Activated naive CD8-positive, alpha-beta T cell treated with anti-CD3 and anti-CD28 coated beads, Interleukin-2, amount 50 U/mL, for 24 hours (primary cell): ENCODE results near the gene CDR2L.
A peak's percentile ranks its signal among the peaks of the same experiment; 100 is the strongest.
"Not testable (repeated sequence)": the region's sequence is repeated elsewhere in the genome, so short reads cannot be mapped to it uniquely, and the experiment has no call there.

Experiments used
- ATAC-seq: fragments of 150-1000 bp; cut with Tn5 transposase; one replicate; pipeline ENCODE4 v1.10.0; 2021
- DNase-seq: peaks from one replicate; pipeline ENCODE4 v3.0.0; 2021
- H3K27ac Mint-ChIP-seq: one replicate; pipeline ENCODE4 v1.8.0; 2021; ENCODE audit warnings: mild to moderate bottlenecking, mixed read lengths
- H3K27me3 Mint-ChIP-seq: one replicate; pipeline ENCODE4 v1.8.0; 2021; ENCODE audit warnings: mixed read lengths
- H3K36me3 Mint-ChIP-seq: one replicate; pipeline ENCODE4 v1.8.0; 2021; ENCODE audit warnings: low read depth, mixed read lengths
- H3K4me1 Mint-ChIP-seq: one replicate; pipeline ENCODE4 v1.8.0; 2021; ENCODE audit warnings: mixed read lengths
- H3K4me3 Mint-ChIP-seq: one replicate; pipeline ENCODE4 v1.8.0; 2021; ENCODE audit warnings: mild to moderate bottlenecking, moderate library complexity, mixed read lengths
- H3K9me3 Mint-ChIP-seq: one replicate; pipeline ENCODE4 v1.8.0; 2021; ENCODE audit warnings: mixed read lengths

CDR2L gene

GRCh38 chr17:75026650-75027049 lies 39.2 kb downstream of the CDR2L start:
- Mint-ChIP-seq H3K4me1 (peaks cover 15% of the 10 kb centered on the region), H3K36me3 (peaks cover 25% of the 10 kb centered on the region)
- not testable (repeated sequence) for DNase-seq, H3K9me3 Mint-ChIP-seq, ATAC-seq, H3K4me3 Mint-ChIP-seq, H3K27ac Mint-ChIP-seq, H3K27me3 Mint-ChIP-seq

- ATAC-seq (no peak), DNase-seq (no peak)
- H3K27ac Mint-ChIP-seq = no peak overlapping the region
- H3K36me3 Mint-ChIP-seq = peaks cover 10% of the 10 kb centered on the region
- no peak overlapping the region for H3K4me3 Mint-ChIP-seq
- H3K9me3 Mint-ChIP-seq = peaks cover 4% of the 10 kb centered on the region
- peaks cover 4% of the 10 kb centered on the region for H3K27me3 Mint-ChIP-seq
- H3K4me1 Mint-ChIP-seq = peaks cover 39% of the 10 kb centered on the region
Measured at GRCh38 chr17:75030161-75030560, 42.7 kb downstream of the CDR2L start.

GRCh38 chr17:75031972-75032719 lies 44.7 kb downstream of the CDR2L start:
- Mint-ChIP-seq H3K4me1 (peaks cover 52% of the 10 kb centered on the region), H3K27ac (peak overlapping the region; percentile 23), H3K27me3 (peaks cover 4% of the 10 kb centered on the region), H3K9me3 (peaks cover 4% of the 10 kb centered on the region), H3K36me3 (peaks cover 7% of the 10 kb centered on the region), H3K4me3 (peak overlapping the region; percentile 95)
- ATAC-seq (no peak), DNase-seq (peak; percentile 64)

- Mint-ChIP-seq H3K36me3 (peaks cover 7% of the 10 kb centered on the region), H3K9me3 (peaks cover 4% of the 10 kb centered on the region), H3K27me3 (peaks cover 4% of the 10 kb centered on the region), H3K4me3 (peak overlapping the region; percentile 95), H3K27ac (no peak overlapping the region), H3K4me1 (peaks cover 57% of the 10 kb centered on the region)
- ATAC-seq = no peak
- no peak for DNase-seq
Measured at GRCh38 chr17:75032720-75033280, 45.4 kb downstream of the CDR2L start.

- DNase-seq (peak; percentile 97), ATAC-seq (peak; percentile 55)
- Mint-ChIP-seq H3K4me3 (peak overlapping the region; percentile 95), H3K27me3 (peaks cover 4% of the 10 kb centered on the region), H3K27ac (peak overlapping the region; percentile 99), H3K9me3 (peaks cover 4% of the 10 kb centered on the region), H3K36me3 (peaks cover 7% of the 10 kb centered on the region), H3K4me1 (peaks cover 57% of the 10 kb centered on the region)
Measured at GRCh38 chr17:75033346-75034235, 46.2 kb downstream of the CDR2L start.

GRCh38 chr17:75034236-75034908 lies 46.9 kb downstream of the CDR2L start:
- peaks cover 61% of the 10 kb centered on the region for H3K4me1 Mint-ChIP-seq
- H3K9me3 Mint-ChIP-seq = peaks cover 4% of the 10 kb centered on the region
- peak overlapping the region; percentile 95 for H3K4me3 Mint-ChIP-seq
- H3K36me3 Mint-ChIP-seq = peaks cover 11% of the 10 kb centered on the region
- peak overlapping the region; percentile 99 for H3K27ac Mint-ChIP-seq
- peaks cover 4% of the 10 kb centered on the region for H3K27me3 Mint-ChIP-seq
- ATAC-seq (peak; percentile 56), DNase-seq (peak; percentile 96)

- H3K27ac Mint-ChIP-seq = peak overlapping the region; percentile 85
- DNase-seq = peak; percentile 71
- H3K4me3 Mint-ChIP-seq = peak overlapping the region; percentile 68
- H3K4me1 Mint-ChIP-seq = peaks cover 60% of the 10 kb centered on the region
- peaks cover 18% of the 10 kb centered on the region for H3K36me3 Mint-ChIP-seq
- peak; percentile 52 for ATAC-seq
- peaks cover 4% of the 10 kb centered on the region for H3K27me3 Mint-ChIP-seq
- H3K9me3 Mint-ChIP-seq = no peaks in the 10 kb centered on the region
Measured at GRCh38 chr17:75036643-75037268, 49.3 kb downstream of the CDR2L start.

GRCh38 chr17:75039238-75039637 lies 51.8 kb downstream of the CDR2L start:
- H3K4me3 Mint-ChIP-seq = no peak overlapping the region
- peaks cover 2% of the 10 kb centered on the region for H3K27me3 Mint-ChIP-seq
- H3K27ac Mint-ChIP-seq = no peak overlapping the region
- ATAC-seq = no peak
- H3K4me1 Mint-ChIP-seq = peaks cover 38% of the 10 kb centered on the region
- no peak for DNase-seq
- no peaks in the 10 kb centered on the region for H3K9me3 Mint-ChIP-seq
- peaks cover 17% of the 10 kb centered on the region for H3K36me3 Mint-ChIP-seq

- ATAC-seq = no peak
- DNase-seq = no peak
- peaks cover 11% of the 10 kb centered on the region for H3K36me3 Mint-ChIP-seq
- peaks cover 31% of the 10 kb centered on the region for H3K4me1 Mint-ChIP-seq
- H3K27ac Mint-ChIP-seq = no peak overlapping the region
- no peak overlapping the region for H3K4me3 Mint-ChIP-seq
- no peaks in the 10 kb centered on the region for H3K27me3 Mint-ChIP-seq
- no peaks in the 10 kb centered on the region for H3K9me3 Mint-ChIP-seq
Measured at GRCh38 chr17:75041656-75042280, 54.3 kb downstream of the CDR2L start.

GRCh38 chr17:75043789-75044188 lies 56.4 kb downstream of the CDR2L start:
- not testable (repeated sequence) for H3K4me3 Mint-ChIP-seq, DNase-seq, ATAC-seq, H3K27ac Mint-ChIP-seq, H3K9me3 Mint-ChIP-seq, H3K27me3 Mint-ChIP-seq
- H3K4me1 Mint-ChIP-seq = peaks cover 35% of the 10 kb centered on the region
- H3K36me3 Mint-ChIP-seq = peaks cover 10% of the 10 kb centered on the region

- H3K27ac Mint-ChIP-seq = no peak overlapping the region
- peaks cover 39% of the 10 kb centered on the region for H3K4me1 Mint-ChIP-seq
- DNase-seq (no peak), ATAC-seq (no peak)
- H3K4me3 Mint-ChIP-seq = peak overlapping the region; percentile 38
- H3K27me3 Mint-ChIP-seq = no peaks in the 10 kb centered on the region
- no peaks in the 10 kb centered on the region for H3K9me3 Mint-ChIP-seq
- peaks cover 7% of the 10 kb centered on the region for H3K36me3 Mint-ChIP-seq
Measured at GRCh38 chr17:75044716-75045115, 57.3 kb downstream of the CDR2L start.

GRCh38 chr17:75045946-75046406 lies 58.5 kb downstream of the CDR2L start:
- not testable (repeated sequence) for H3K9me3 Mint-ChIP-seq, DNase-seq, H3K27me3 Mint-ChIP-seq, H3K36me3 Mint-ChIP-seq, ATAC-seq
- Mint-ChIP-seq H3K4me3 (peak overlapping the region; percentile 94), H3K27ac (peak overlapping the region; percentile 92), H3K4me1 (peaks cover 40% of the 10 kb centered on the region)
